Thyroid gland (tissue), 4 donors: ENCODE measurements around the gene CMTR1. TPM values are rescaled to one million over a fixed set of nuclear protein-coding genes. Genes with fewer than 3 reads are reported as not detected.

Source experiments
- DNase-seq, 2 donors: peaks; one replicate each; pipeline ENCODE4 v3.0.0-alpha.2; 2019
- H3K27ac ChIP-seq, 3 donors: fragments of 200-600 bp; sonication (generic); 1 replicate in 2 of 3; 2 replicates in 1 of 3; pipeline ENCODE4 v1.5.1; 2016 to 2019; ENCODE audit warnings: mild to moderate bottlenecking in 1 of 3, moderate library complexity in 1 of 3
- H3K27me3 ChIP-seq: fragments of 200-600 bp; sonication (generic); one replicate; pipeline ENCODE4 v1.5.1; 2019
- H3K36me3 ChIP-seq, 2 donors: fragments of 200-600 bp; sonication (generic); one replicate each; pipeline ENCODE4 v1.5.1; 2016 to 2019
- H3K4me1 ChIP-seq, 2 donors: fragments of 200-600 bp; sonication (generic); one replicate each; pipeline ENCODE4 v1.5.1; 2017 to 2019
- H3K4me3 ChIP-seq, 3 donors: fragments of 200-600 bp; sonication (generic); replicated peaks in 1 of 3; 1 replicate in 2 of 3; 2 replicates in 1 of 3; pipeline ENCODE4 v1.5.1; 2016; ENCODE audit warnings: mild to moderate bottlenecking in 1 of 3
- H3K9me3 ChIP-seq: fragments of 200-600 bp; sonication (generic); one replicate; pipeline ENCODE4 v1.5.1; 2017
- CTCF ChIP-seq, 6 experiments: fragments of 200-600 bp in 3 of 6; fragments of 450-650 bp in 3 of 6; sonication (generic) in 3 of 6; IDR thresholded peaks; one replicate each; pipeline ENCODE4 v1.5.1; 2016 to 2019; ENCODE audit warnings: antibody characterized with exemption in 6 of 6, mild to moderate bottlenecking in 2 of 6, inconsistent platforms in 1 of 6, moderate library complexity in 1 of 6
- POLR2A ChIP-seq, 2 donors: fragments of 450-650 bp; IDR thresholded peaks; one replicate each; pipeline ENCODE4 v1.6.1; 2017; ENCODE audit warnings: antibody characterized with exemption in 2 of 2, mild to moderate bottlenecking in 2 of 2, moderate library complexity in 1 of 2
- WGBS, 2 donors: methylation state at CpG; one replicate each; pipeline ENCODE4 v1.1.5; 2017; 5-methylcytosine and 5-hydroxymethylcytosine counted together
- intact Hi-C: fragments of 100-400 bp; cut with DNase I; formaldehyde crosslinking; loops from one replicate; pipeline ENCODE4 v1.15.1; 2023
- total RNA-seq, 4 donors: library from RNA; depleted of rRNA; stranded (reverse); fragments of >200 nt; gene quantifications; one replicate each; pipeline ENCODE4 v1.2.3, GENCODE V29; 2016

CMTR1 gene
- total RNA-seq, 4 donors from 2014 or later, result 29.3 to 41.5 (median 33.1) TPM

DNA sequence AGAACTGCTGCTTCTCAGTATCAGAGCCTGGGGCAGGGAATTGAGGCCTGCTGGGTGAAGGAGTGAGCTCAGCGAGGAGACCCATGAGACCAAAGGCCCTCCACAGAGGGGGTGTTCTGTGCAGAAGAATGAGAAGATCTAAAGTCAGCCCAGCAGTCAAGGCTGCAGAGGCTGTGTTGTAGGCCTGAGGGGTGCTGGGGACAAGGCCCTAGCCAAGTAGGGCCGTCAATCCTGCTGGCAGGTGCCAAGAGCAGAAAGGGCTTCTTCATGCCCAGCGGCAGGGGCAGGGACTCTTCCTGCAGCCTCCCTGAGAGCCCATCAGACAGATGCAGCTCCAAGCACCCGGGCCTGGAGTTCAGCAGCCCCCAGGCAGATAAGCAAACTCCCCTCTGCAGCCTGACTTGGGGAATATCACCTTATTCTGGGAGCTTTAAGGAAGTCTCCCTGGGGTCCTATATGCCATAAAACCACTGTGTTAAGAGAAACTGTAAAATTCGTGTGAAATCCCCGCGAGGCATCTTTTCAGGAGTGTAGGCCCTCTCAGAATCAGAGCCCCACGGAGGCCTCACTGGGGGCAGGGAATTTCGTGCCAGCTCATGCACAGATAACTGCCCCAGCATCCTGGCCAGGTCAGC is 57.6 kb downstream of the CMTR1 start:
- Histone ChIP-seq H3K9me3 (no peaks in the 10 kb centered on the region), H3K4me3 (no peak overlapping the region), H3K4me1 (peaks cover under 1 to 9% of the 10 kb centered on the region in 2 donors), H3K27me3 (no peaks in the 10 kb centered on the region), H3K36me3 (no peaks in the 10 kb centered on the region), H3K27ac (no peak overlapping the region)
- TF ChIP-seq CTCF (IDR thresholded peaks at IDR 0.05) (no peak), POLR2A (IDR thresholded peaks at IDR 0.05) (no peak)
- 74 to 80% methylated on average over 5 to 6 of the region's 9 CpGs for WGBS, 2 donors
- no peak for DNase-seq
- intact Hi-C loops, result no loop called here

DNA sequence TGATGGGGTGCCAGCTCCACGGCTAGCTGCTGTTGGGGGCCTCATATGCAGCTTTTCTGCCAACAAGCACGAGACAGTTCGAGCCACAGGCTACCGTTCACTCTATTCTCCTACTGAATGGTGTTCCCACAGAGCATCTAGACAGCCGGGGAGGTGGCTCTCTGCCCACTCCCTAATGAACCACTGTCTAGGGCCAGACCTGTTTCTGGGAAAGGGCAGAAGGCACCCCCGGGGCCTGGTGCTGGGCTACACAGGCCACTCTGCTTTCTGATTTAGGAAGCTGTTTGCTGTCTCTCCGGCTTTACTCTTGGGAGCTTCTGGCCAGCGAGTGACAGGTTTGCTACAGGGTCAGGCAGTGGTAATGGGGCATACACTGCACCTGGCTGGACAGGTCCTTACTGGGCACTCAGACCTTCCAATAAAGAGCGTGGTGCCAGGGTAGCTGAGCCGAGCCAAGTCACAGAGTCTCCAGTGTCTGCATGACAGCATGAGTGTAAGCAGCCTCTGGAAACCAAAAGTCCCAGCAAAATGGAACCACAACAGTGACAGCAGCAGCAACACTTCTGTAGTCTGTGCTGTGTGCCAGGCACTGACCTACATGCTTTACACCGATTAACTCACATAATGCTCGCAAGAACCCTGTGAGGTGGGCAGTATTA is 58.3 kb downstream of the CMTR1 start:
- H3K4me1 ChIP-seq, result peaks cover 0 to 3% of the 10 kb centered on the region in 2 donors
- intact Hi-C loops, result no loop called here
- H3K4me3 ChIP-seq, result no peak overlapping the region
- TF ChIP-seq CTCF (IDR thresholded peaks at IDR 0.05), result no peak
- no peak for TF ChIP-seq POLR2A (IDR thresholded peaks at IDR 0.05)
- no peaks in the 10 kb centered on the region for H3K36me3 ChIP-seq
- H3K27me3 ChIP-seq, result no peaks in the 10 kb centered on the region
- 66 to 84% methylated on average over 10 to 11 of the region's 12 CpGs for WGBS, 2 donors
- DNase-seq, result peak in 1 of 2 donors; percentile 22
- H3K27ac ChIP-seq, result no peak overlapping the region
- no peaks in the 10 kb centered on the region for H3K9me3 ChIP-seq

DNA sequence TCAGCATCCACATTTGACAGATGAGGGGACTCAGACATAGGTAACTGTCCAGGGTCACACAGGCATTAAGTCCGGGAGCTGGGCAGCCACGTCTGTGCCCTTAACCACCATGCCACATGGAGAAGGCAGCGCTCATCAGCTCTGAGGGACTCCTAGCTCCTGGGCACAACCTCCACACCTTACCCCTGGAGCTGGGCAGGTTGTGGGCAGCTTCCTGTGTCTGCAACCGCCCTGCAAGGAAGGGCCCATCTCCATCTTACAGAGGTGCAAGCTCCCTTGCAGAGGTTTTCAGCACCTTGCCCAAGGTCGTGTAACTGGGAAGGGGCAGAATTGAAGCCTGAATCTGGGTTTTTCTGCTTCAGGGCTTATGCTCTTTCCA is 58.8 kb downstream of the CMTR1 start:
- no peak overlapping the region for H3K27ac ChIP-seq
- H3K4me1 ChIP-seq, result no peaks in the 10 kb centered on the region
- WGBS, 2 donors, result 81 to 84% methylated on average over 4 to 5 of the region's 5 CpGs
- intact Hi-C loops, result no loop called here
- no peaks in the 10 kb centered on the region for H3K36me3 ChIP-seq
- no peak overlapping the region for H3K4me3 ChIP-seq
- no peak for DNase-seq
- H3K27me3 ChIP-seq, result no peaks in the 10 kb centered on the region
- no peaks in the 10 kb centered on the region for H3K9me3 ChIP-seq
- TF ChIP-seq CTCF (IDR thresholded peaks at IDR 0.05), result no peak
- TF ChIP-seq POLR2A (IDR thresholded peaks at IDR 0.05), result no peak

- WGBS, 2 donors, result 56 to 63% methylated on average over 7 to 9 of the region's 9 CpGs
- Histone ChIP-seq H3K9me3 (no peaks in the 10 kb centered on the region), H3K27ac (no peak overlapping the region), H3K4me3 (no peak overlapping the region), H3K36me3 (no peaks in the 10 kb centered on the region), H3K27me3 (no peaks in the 10 kb centered on the region), H3K4me1 (no peaks in the 10 kb centered on the region)
- intact Hi-C loops, result no loop called here
- DNase-seq, result no peak
- TF ChIP-seq CTCF (IDR thresholded peaks at IDR 0.05), result no peak
- no peak for TF ChIP-seq POLR2A (IDR thresholded peaks at IDR 0.05)
These were observed 59.4 kb downstream of the CMTR1 start for GRCh38 chr6:37492236-37492972.
